ENCODE measurements around the gene RPUSD1. TPM values are rescaled to one million over a fixed set of nuclear protein-coding genes. Genes with fewer than 3 reads are reported as not detected.

RPUSD1 gene

DNA sequence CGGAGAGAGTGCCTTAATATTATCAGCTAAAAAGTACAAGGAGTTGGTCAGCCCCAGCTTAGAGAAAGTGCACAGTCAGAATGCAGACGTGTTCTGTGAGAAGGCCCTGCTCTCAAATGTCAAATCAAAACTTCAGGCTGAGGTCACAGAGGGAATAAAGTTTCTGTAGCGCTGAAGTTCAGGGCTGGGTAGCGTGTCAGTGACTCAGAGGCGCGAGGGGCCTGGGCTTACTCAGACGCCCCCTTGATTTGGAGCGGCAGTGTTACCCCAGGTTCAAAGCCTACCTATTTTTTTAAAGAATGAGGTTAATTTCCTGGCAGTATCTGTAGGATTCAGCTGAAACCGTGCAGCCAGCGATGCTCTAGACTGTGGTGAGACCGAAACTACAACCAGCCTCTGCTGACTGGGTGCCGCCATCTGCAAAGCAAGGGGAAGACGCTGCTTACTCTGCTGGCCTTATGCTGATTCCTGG, 52.2 kb downstream of the RPUSD1 start:
- Histone ChIP-seq H3K4me1 (ENCODE audit: control insufficient read depth, low read depth, low read length) (no peaks in the 10 kb centered on the region), H3K56ac (ENCODE audit: low read length) (no peak overlapping the region), H3K23ac (ENCODE audit: low read length) (no peak overlapping the region), H4K8ac (ENCODE audit: low read depth, low read length) (no peak overlapping the region), H4K5ac (ENCODE audit: low read length) (no peak overlapping the region), H3K79me1 (ENCODE audit: low read length) (no peaks in the 10 kb centered on the region), H2BK15ac (replicated peaks; ENCODE audit: low read depth) (no peak overlapping the region), H2BK120ac (ENCODE audit: low read depth, low read length) (no peak overlapping the region), H3K36me3 (ENCODE audit: control insufficient read depth, insufficient read depth, low read length) (peaks cover 3% of the 10 kb centered on the region), H3K4me3 (ENCODE audit: low read length) (no peak overlapping the region), H3K27ac (ENCODE audit: low read depth, low read length) (no peak overlapping the region), H3K27me3 (ENCODE audit: insufficient read depth, low read length, poor library complexity) (no peaks in the 10 kb centered on the region), H3K4ac (ENCODE audit: low read depth, low read length) (no peak overlapping the region), H3K79me2 (ENCODE audit: control insufficient read depth, insufficient read depth, low read length) (no peaks in the 10 kb centered on the region), H3K4me2 (ENCODE audit: low read length) (no peak overlapping the region), H2BK5ac (ENCODE audit: low read length) (no peak overlapping the region), H3K18ac (ENCODE audit: low read length) (no peak overlapping the region), H3K9ac (ENCODE audit: low read length) (no peak overlapping the region), H2AK5ac (ENCODE audit: low read length) (no peak overlapping the region)
- DNase-seq = no peak
- WGBS (ENCODE audit: extremely low coverage, insufficient coverage, low lambda C conversion rate) = no CpG with 5 or more reads among the region's 13 CpGs

GRCh38 chr16:734981-735881, 53.0 kb downstream of the RPUSD1 start:
- no peak overlapping the region for H3K23ac ChIP-seq (ENCODE audit: low read length)
- H3K79me1 ChIP-seq (ENCODE audit: low read length) = no peaks in the 10 kb centered on the region
- H2BK120ac ChIP-seq (ENCODE audit: low read depth, low read length) = no peak overlapping the region
- H2BK5ac ChIP-seq (ENCODE audit: low read length) = no peak overlapping the region
- H3K18ac ChIP-seq (ENCODE audit: low read length) = no peak overlapping the region
- peaks cover 3% of the 10 kb centered on the region for H3K36me3 ChIP-seq (ENCODE audit: control insufficient read depth, insufficient read depth, low read length)
- no peak overlapping the region for H2AK5ac ChIP-seq (ENCODE audit: low read length)
- no peaks in the 10 kb centered on the region for H3K79me2 ChIP-seq (ENCODE audit: control insufficient read depth, insufficient read depth, low read length)
- no peak overlapping the region for H4K5ac ChIP-seq (ENCODE audit: low read length)
- H3K56ac ChIP-seq (ENCODE audit: low read length) = no peak overlapping the region
- no peak overlapping the region for H4K8ac ChIP-seq (ENCODE audit: low read depth, low read length)
- no peak overlapping the region for H3K4me2 ChIP-seq (ENCODE audit: low read length)
- no peaks in the 10 kb centered on the region for H3K27me3 ChIP-seq (ENCODE audit: insufficient read depth, low read length, poor library complexity)
- WGBS (ENCODE audit: extremely low coverage, insufficient coverage, low lambda C conversion rate) = no CpG with 5 or more reads among the region's 25 CpGs
- no peak overlapping the region for H3K9ac ChIP-seq (ENCODE audit: low read length)
- H3K27ac ChIP-seq (ENCODE audit: low read depth, low read length) = no peak overlapping the region
- no peak overlapping the region for H3K4ac ChIP-seq (ENCODE audit: low read depth, low read length)
- no peaks in the 10 kb centered on the region for H3K4me1 ChIP-seq (ENCODE audit: control insufficient read depth, low read depth, low read length)
- no peak overlapping the region for H3K4me3 ChIP-seq (ENCODE audit: low read length)
- no peak overlapping the region for H2BK15ac ChIP-seq (replicated peaks; ENCODE audit: low read depth)
- no peak for DNase-seq

Small RNA genes within 50 kb of the gene (small RNA-seq; reads per million reads assigned to genes)
- not detected for gene MIR662 (ENCODE audit: insufficient read depth)
